Measurements from ENCODE around the gene NKX2-3. TPM values are rescaled to one million over a fixed set of nuclear protein-coding genes. Genes with fewer than 3 reads are reported as not detected.

NKX2-3 gene
- total RNA-seq, 1 donor from 2014 or later, result not detected

DNA sequence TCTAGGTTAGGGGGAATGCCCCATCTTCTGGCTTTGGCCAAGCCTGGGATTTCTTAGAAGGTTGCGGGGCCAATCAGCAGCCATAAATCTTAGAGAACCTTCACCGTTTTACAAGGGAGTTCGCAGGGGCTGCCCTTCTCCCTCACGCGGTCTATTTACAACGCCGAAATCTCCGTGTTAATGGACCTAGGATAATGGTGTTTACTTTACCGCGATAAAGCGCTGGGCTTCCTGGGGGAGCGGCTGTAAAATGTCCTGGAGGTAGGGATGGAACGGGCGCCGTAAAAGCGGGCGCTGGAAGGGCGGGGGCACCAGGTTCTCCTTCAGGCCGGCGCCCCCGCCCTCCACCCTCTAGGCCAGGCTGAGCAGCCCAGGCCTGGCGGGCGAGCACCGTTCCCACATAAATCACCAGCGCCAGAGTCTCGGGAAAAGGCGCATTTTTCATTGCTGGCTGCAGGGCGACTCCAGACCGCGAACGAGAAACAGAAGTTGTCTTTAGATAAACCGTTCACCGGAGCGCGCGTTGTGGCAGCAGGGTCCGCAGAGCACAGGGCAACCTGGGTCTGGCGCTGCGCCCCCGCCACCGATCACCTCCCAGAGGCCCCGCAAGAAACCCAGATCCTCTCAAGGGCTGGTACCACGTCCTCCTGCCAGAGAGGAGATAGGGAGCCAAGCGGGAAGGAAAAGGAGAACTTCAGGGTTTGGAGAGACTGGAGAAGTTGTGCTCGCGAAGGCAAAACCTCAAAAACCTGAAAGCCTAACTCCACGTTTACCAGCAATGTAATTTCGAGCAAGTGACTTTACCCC, 12.5 kb upstream of the NKX2-3 start:
- Histone ChIP-seq H3K9me3 (ENCODE audit: low read depth) (no peaks in the 10 kb centered on the region), H3K36me3 (no peaks in the 10 kb centered on the region), H3K79me2 (ENCODE audit: low read depth) (no peaks in the 10 kb centered on the region), H3K27ac (no peak overlapping the region), H3K27me3 (peaks cover 100% of the 10 kb centered on the region), H3K4me1 (peaks cover 36% of the 10 kb centered on the region), H3F3A (ENCODE audit: low read depth) (peaks cover 43% of the 10 kb centered on the region), H4K20me1 (ENCODE audit: low read depth) (peaks cover 63% of the 10 kb centered on the region), H3K4me3 (no peak overlapping the region), H3K4me2 (peak overlapping the region; percentile 23), H3K9ac (no peak overlapping the region), H2AFZ (replicated peaks) (no peak overlapping the region)
- DNase-seq (ENCODE audit: low spot score), result peak; percentile 55
- H3K4me1 Mint-ChIP-seq, result peaks cover 27% of the 10 kb centered on the region
- TF ChIP-seq, protein P1, sequence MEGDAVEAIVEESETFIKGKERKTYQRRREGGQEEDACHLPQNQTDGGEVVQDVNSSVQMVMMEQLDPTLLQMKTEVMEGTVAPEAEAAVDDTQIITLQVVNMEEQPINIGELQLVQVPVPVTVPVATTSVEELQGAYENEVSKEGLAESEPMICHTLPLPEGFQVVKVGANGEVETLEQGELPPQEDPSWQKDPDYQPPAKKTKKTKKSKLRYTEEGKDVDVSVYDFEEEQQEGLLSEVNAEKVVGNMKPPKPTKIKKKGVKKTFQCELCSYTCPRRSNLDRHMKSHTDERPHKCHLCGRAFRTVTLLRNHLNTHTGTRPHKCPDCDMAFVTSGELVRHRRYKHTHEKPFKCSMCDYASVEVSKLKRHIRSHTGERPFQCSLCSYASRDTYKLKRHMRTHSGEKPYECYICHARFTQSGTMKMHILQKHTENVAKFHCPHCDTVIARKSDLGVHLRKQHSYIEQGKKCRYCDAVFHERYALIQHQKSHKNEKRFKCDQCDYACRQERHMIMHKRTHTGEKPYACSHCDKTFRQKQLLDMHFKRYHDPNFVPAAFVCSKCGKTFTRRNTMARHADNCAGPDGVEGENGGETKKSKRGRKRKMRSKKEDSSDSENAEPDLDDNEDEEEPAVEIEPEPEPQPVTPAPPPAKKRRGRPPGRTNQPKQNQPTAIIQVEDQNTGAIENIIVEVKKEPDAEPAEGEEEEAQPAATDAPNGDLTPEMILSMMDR (IDR thresholded peaks at IDR 0.05), result no peak
- TF ChIP-seq EZH2 (IDR thresholded peaks at IDR 0.05), result peak; percentile 96
- peak; percentile 94 for TF ChIP-seq EZH2phosphoT487 (IDR thresholded peaks at IDR 0.05)
- H3K9me3 Mint-ChIP-seq, result peaks cover 3% of the 10 kb centered on the region
- H3K27ac Mint-ChIP-seq, result no peak overlapping the region
- peaks cover 85% of the 10 kb centered on the region for H3K27me3 Mint-ChIP-seq (ENCODE audit: insufficient read depth, low read depth)
- H3K36me3 Mint-ChIP-seq, result no peaks in the 10 kb centered on the region
- H3K4me3 Mint-ChIP-seq, result peak overlapping the region; percentile 59

DNA sequence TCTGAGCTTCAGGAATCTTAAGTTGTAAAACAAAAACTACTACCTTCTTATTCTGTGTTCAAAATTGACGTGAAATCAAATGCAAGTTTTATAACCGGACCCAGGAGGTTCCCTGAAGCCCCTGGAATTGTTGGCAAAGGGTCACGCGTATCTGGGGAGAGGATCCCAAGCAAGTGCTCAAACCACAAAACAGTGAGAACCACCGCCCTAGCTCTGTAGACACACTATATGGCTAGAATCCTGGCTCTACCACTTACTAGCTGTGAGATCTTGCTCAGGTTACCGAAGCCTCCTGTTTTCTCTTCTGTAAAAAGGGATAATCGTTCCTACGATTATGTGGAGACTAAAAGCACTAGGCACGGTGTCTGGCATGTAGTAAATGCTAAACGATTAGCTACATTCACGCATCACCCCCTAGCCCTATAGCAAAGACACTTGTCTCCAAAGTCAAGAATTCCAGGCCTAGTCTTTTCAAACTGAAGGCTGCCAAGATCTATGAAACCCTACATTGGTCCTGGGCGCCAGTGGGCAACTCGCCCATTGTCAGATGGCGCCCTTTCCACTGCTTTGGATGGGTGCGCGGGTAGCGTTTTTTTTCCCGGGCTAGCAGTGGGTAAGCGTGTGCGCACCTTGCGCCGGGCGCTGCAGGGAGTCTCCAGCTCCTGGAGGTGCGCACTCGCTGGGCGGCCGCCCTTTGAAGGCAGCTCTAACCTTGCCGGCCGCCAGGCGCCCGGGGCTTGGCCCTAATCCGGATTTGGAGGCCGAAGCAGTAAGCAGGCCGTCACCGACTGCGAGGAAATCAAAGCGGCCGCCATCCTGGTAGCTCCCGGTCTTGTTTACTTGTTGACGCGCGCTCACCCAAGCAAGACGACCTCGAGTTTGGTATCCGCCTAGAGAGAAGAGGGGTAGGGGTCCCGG, 11.6 kb upstream of the NKX2-3 start:
- H3K4me1 ChIP-seq, result peaks cover 36% of the 10 kb centered on the region
- H3K4me1 Mint-ChIP-seq, result peaks cover 27% of the 10 kb centered on the region

DNA sequence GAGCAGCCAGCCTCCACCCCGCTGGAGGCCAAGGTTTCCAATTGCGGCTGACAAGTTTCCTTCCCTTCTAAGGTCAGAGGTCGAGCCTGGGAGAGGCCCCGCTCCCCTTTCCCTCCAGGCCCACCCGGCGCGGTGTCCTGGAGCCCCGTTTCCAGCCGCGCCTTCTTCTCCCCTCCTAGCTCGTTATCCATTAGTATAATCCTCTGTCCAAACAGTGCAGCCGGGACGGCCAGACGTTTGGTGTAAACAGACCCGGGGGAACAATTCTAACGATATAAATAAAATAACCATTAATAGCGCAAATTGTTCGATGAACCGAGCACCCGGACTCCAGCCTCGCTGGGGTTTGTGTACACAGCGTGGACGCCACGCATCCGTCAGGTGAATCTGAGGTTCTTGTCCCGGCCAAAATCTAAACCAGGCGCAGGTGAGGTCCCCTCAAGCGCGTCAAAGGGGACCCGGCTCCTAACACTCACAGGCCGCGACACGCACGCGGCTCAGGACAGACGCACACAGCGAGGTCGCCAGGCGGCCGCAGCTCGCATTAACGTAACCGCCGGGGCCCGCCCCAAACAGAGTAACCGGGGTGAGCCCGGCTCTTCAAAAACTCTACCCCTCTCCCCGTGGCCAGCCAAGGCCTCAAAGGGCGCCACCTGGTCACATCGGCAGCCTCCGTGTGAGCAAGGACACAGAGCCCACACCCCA, 10.8 kb upstream of the NKX2-3 start:
- Mint-ChIP-seq H3K4me1 (peaks cover 27% of the 10 kb centered on the region), H3K4me3 (no peak overlapping the region), H3K36me3 (no peaks in the 10 kb centered on the region), H3K27ac (no peak overlapping the region), H3K27me3 (ENCODE audit: insufficient read depth, low read depth) (peaks cover 93% of the 10 kb centered on the region), H3K9me3 (peaks cover 3% of the 10 kb centered on the region)
- Histone ChIP-seq H3K27ac (no peak overlapping the region), H3F3A (ENCODE audit: low read depth) (peaks cover 43% of the 10 kb centered on the region), H2AFZ (replicated peaks) (no peak overlapping the region), H4K20me1 (ENCODE audit: low read depth) (peaks cover 78% of the 10 kb centered on the region), H3K79me2 (ENCODE audit: low read depth) (no peaks in the 10 kb centered on the region), H3K9ac (no peak overlapping the region), H3K4me3 (peak overlapping the region; percentile 16), H3K36me3 (no peaks in the 10 kb centered on the region), H3K4me1 (peaks cover 36% of the 10 kb centered on the region), H3K9me3 (ENCODE audit: low read depth) (no peaks in the 10 kb centered on the region), H3K4me2 (peak overlapping the region; percentile 64), H3K27me3 (peaks cover 100% of the 10 kb centered on the region)
- TF ChIP-seq, protein P1 (IDR thresholded peaks at IDR 0.05), result no peak
- TF ChIP-seq EZH2phosphoT487 (IDR thresholded peaks at IDR 0.05), result peak; percentile 19
- no peak for TF ChIP-seq EZH2 (IDR thresholded peaks at IDR 0.05)
- DNase-seq (ENCODE audit: low spot score), result peak; percentile 64

More for the DNA sequence above, 11.6 kb upstream of the NKX2-3 start:
- peak overlapping the region; percentile 59 for H3K4me3 Mint-ChIP-seq
- peak; percentile 91 for DNase-seq (ENCODE audit: low spot score)
- H3K27ac Mint-ChIP-seq, result no peak overlapping the region
- peaks cover 100% of the 10 kb centered on the region for H3K27me3 ChIP-seq
- peaks cover 3% of the 10 kb centered on the region for H3K9me3 Mint-ChIP-seq
- H3K9me3 ChIP-seq (ENCODE audit: low read depth), result no peaks in the 10 kb centered on the region
- no peak overlapping the region for H2AFZ ChIP-seq (replicated peaks)
- peaks cover 89% of the 10 kb centered on the region for H3K27me3 Mint-ChIP-seq (ENCODE audit: insufficient read depth, low read depth)
- H3K36me3 ChIP-seq, result no peaks in the 10 kb centered on the region
- H3K79me2 ChIP-seq (ENCODE audit: low read depth), result no peaks in the 10 kb centered on the region
- H3K4me3 ChIP-seq, result peak overlapping the region; percentile 16
- H3K36me3 Mint-ChIP-seq, result no peaks in the 10 kb centered on the region
- H4K20me1 ChIP-seq (ENCODE audit: low read depth), result peaks cover 70% of the 10 kb centered on the region
- H3F3A ChIP-seq (ENCODE audit: low read depth), result peaks cover 43% of the 10 kb centered on the region
- H3K27ac ChIP-seq, result no peak overlapping the region
- H3K4me2 ChIP-seq, result peak overlapping the region; percentile 64
- no peak overlapping the region for H3K9ac ChIP-seq
- TF ChIP-seq EZH2phosphoT487 (IDR thresholded peaks at IDR 0.05), result peak; percentile 53
- TF ChIP-seq, protein P1 (IDR thresholded peaks at IDR 0.05), result peak; percentile 16
- peak; percentile 13 for TF ChIP-seq EZH2 (IDR thresholded peaks at IDR 0.05)
